Right lobe of liver (tissue), 6 donors: ENCODE measurements around the gene B4GALT4. TPM values are rescaled to one million over a fixed set of nuclear protein-coding genes. Genes with fewer than 3 reads are reported as not detected.

Experiments used
- ATAC-seq, 4 donors: fragments of 200-7000 bp; cut with Tn5 transposase; one replicate each; pipeline ENCODE4 v1.9.1; 2020; ENCODE audit warnings: mild to moderate bottlenecking in 4 of 4, moderate library complexity in 4 of 4
- DNase-seq, 3 donors: peaks; one replicate each; pipeline ENCODE4 v3.0.0-alpha.2; 2020
- H3K27ac ChIP-seq, 3 donors: fragments of 200-600 bp; one replicate each; pipeline ENCODE4 v1.8.0; 2022
- H3K27me3 ChIP-seq, 2 donors: fragments of 200-600 bp; one replicate each; pipeline ENCODE4 v1.8.0; 2022
- H3K36me3 ChIP-seq, 4 donors: fragments of 200-600 bp; sonication (generic) in 1 of 4; one replicate each; pipeline versions ENCODE4 v1.5.1 to v1.8.0; 2017 to 2022; ENCODE audit warnings: control low read depth in 1 of 4
- H3K4me1 ChIP-seq, 4 donors: fragments of 200-600 bp; sonication (generic) in 1 of 4; one replicate each; pipeline versions ENCODE4 v1.5.1 to v1.8.0; 2017 to 2022; ENCODE audit warnings: control low read depth in 1 of 4
- H3K4me3 ChIP-seq, 3 donors: fragments of 200-600 bp; one replicate each; pipeline ENCODE4 v1.8.0; 2022
- H3K9me3 ChIP-seq, 4 donors: fragments of 200-600 bp; sonication (generic) in 1 of 4; one replicate each; pipeline versions ENCODE4 v1.5.1 to v1.8.0; 2017 to 2022; ENCODE audit warnings: control low read depth in 1 of 4
- CTCF ChIP-seq, 4 donors: fragments of 200-600 bp in 3 of 4; fragments of 450-650 bp in 1 of 4; IDR thresholded peaks; one replicate each; pipeline versions ENCODE4 v1.5.1 to v1.8.0; 2016 to 2022; ENCODE audit warnings: antibody characterized with exemption in 4 of 4, mild to moderate bottlenecking in 2 of 4
- POLR2A ChIP-seq: fragments of 450-650 bp; IDR thresholded peaks from one replicate; pipeline ENCODE4 v1.6.1; 2017; ENCODE audit warnings: antibody characterized with exemption, mild to moderate bottlenecking
- WGBS: methylation state at CpG from one replicate; pipeline ENCODE4 v1.1.6; 2018; ENCODE audit warnings: low coverage, low lambda C conversion rate; ENCODE audit not compliant: insufficient coverage; ENCODE audit errors: missing lambda C conversion rate; 5-methylcytosine and 5-hydroxymethylcytosine counted together
- intact Hi-C, 2 donors: fragments of 100-400 bp; cut with DNase I; formaldehyde crosslinking; loops; one replicate each; pipeline versions ENCODE4 v1.11.2 to v1.14.1; 2022
- total RNA-seq, 6 experiments: library from RNA; depleted of rRNA in 2 of 6; stranded (reverse); fragments of >200 nt in 2 of 6; fragmentation: NEBNext Ultra II Directional in 3 of 6; extraction: Animal tissue kit (Norgen Biotek cat#: 25700) in 3 of 6; gene quantifications; one replicate each; pipeline versions ENCODE4 v1.1.0 to v1.2.4, GENCODE V29; 2016 to 2023
- donor health status: DM: no; HTN: yes; CAD: no.
- donor health status: DM: no; HTN: no; CAD: no.
- donor health status: DM: no; HTN: no; CAD: no.
- donor health status: DM: no; HTN: yes; CAD: no.
- donor health status: DM: no; HTN: yes; CAD: no.

B4GALT4 gene
- total RNA-seq, 6 experiments from 2014 or later = 7.8 to 10.9 (median 8.9) TPM

DNA sequence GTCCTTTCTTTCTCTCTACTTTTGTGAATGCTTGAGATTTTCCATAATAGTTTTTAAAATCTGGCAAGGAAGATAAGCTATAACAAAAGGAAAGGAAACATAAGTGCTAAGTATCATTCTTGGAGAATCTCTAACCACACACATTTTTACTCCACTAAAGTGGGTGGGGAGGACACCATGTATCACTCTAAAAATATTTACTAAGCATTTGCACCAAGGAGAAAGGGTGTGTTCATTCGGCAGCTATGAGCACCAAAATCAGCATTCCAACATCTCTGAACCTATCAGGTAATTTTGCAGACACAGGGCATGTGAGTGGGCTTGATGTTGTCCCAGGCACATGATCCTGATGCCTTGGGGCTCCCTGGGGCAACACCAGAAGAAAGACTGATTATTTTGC is 5.5 kb downstream of the B4GALT4 start:
- intact Hi-C loops = no loop called here
- Histone ChIP-seq H3K27me3 (no peaks in the 10 kb centered on the region), H3K4me3 (no peak overlapping the region), H3K27ac (no peak overlapping the region), H3K36me3 (peaks cover 0 to 37% (median 4%) of the 10 kb centered on the region in 4 donors), H3K9me3 (no peaks in the 10 kb centered on the region), H3K4me1 (peaks cover 0 to 18% (median 0%) of the 10 kb centered on the region in 4 donors)
- WGBS = 91% methylated on average over 1 of the region's 1 CpG
- no peak for ATAC-seq
- no peak for TF ChIP-seq CTCF (IDR thresholded peaks at IDR 0.05)
- no peak for TF ChIP-seq POLR2A
- no peak for DNase-seq

GRCh38 chr3:119234610-119235009 is 6.1 kb downstream of the B4GALT4 start:
- Histone ChIP-seq H3K27me3 (no peaks in the 10 kb centered on the region), H3K4me3 (no peak overlapping the region), H3K9me3 (no peaks in the 10 kb centered on the region), H3K27ac (no peak overlapping the region), H3K4me1 (peaks cover 0 to 17% (median 0%) of the 10 kb centered on the region in 4 donors), H3K36me3 (peaks cover 0 to 43% (median 4%) of the 10 kb centered on the region in 4 donors)
- no peak for DNase-seq
- intact Hi-C loops = no loop called here
- ATAC-seq = no peak
- WGBS = 85% methylated on average over 1 of the region's 1 CpG
- TF ChIP-seq POLR2A (no peak), CTCF (IDR thresholded peaks at IDR 0.05) (no peak)

DNA sequence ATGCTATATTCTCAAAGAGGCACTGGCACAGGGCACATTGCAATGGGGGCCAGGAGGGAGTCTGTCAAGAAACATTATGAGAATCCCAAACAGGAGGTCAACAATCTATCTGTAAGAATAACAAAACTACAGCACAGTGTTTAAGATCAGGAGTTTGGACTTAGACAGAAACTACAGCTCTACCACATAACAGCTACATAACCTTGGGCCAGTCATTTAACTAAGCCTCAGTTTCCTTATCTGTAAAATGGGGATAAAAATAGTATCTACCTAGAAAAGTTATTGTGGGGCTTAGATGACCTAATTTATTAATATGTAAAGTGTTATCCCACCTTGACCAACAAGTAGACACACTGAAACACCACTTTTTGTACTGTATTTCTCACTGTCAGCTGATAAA is 9.9 kb downstream of the B4GALT4 start:
- Histone ChIP-seq H3K27ac (no peak overlapping the region), H3K9me3 (no peaks in the 10 kb centered on the region), H3K27me3 (no peaks in the 10 kb centered on the region), H3K4me3 (no peak overlapping the region), H3K36me3 (peaks cover 0 to 55% (median 2%) of the 10 kb centered on the region in 4 donors), H3K4me1 (peaks cover 0 to 5% (median 0%) of the 10 kb centered on the region in 4 donors)
- DNase-seq = no peak
- no peak for ATAC-seq
- TF ChIP-seq POLR2A = no peak
- no peak for TF ChIP-seq CTCF (IDR thresholded peaks at IDR 0.05)
- intact Hi-C loops = no loop called here

- Histone ChIP-seq H3K4me3 (no peak overlapping the region), H3K4me1 (peaks cover 0 to 5% (median 0%) of the 10 kb centered on the region in 4 donors), H3K36me3 (peaks cover 0 to 50% (median 2%) of the 10 kb centered on the region in 4 donors), H3K27me3 (no peaks in the 10 kb centered on the region), H3K9me3 (no peaks in the 10 kb centered on the region), H3K27ac (no peak overlapping the region)
- intact Hi-C loops = no loop called here
- DNase-seq (no peak), ATAC-seq (no peak)
- WGBS = 98% methylated on average over 7 of the region's 7 CpGs
- no peak for TF ChIP-seq CTCF (IDR thresholded peaks at IDR 0.05)
- TF ChIP-seq POLR2A = no peak
Measured at GRCh38 chr3:119230071-119230470, 10.6 kb downstream of the B4GALT4 start.

GRCh38 chr3:119229190-119229589 is 11.5 kb downstream of the B4GALT4 start:
- Histone ChIP-seq H3K4me1 (peaks cover 0 to 5% (median 0%) of the 10 kb centered on the region in 4 donors), H3K4me3 (no peak overlapping the region), H3K9me3 (no peaks in the 10 kb centered on the region), H3K27ac (no peak overlapping the region), H3K36me3 (peaks cover 0 to 42% (median 2%) of the 10 kb centered on the region in 4 donors), H3K27me3 (no peaks in the 10 kb centered on the region)
- DNase-seq (no peak), ATAC-seq (no peak)
- intact Hi-C loops = no loop called here
- 88% methylated on average over 7 of the region's 7 CpGs for WGBS
- TF ChIP-seq CTCF (IDR thresholded peaks at IDR 0.05) (no peak), POLR2A (no peak)
